ENCODE measurements around the gene MLST8.
"Not testable (repeated sequence)": the region's sequence is repeated elsewhere in the genome, so short reads cannot be mapped to it uniquely, and the experiment has no call there.

GRCh38 chr16:2240331-2240730, 35.1 kb downstream of the MLST8 start:
- not testable (repeated sequence) for TF ChIP-seq REST (IDR thresholded peaks at IDR 0.05); TAF1 (conservative IDR thresholded peaks at IDR 0.05); FOXA1 (IDR thresholded peaks at IDR 0.05); CTCF (IDR thresholded peaks at IDR 0.05; ENCODE audit: low read depth, low read length, missing input control); YY1 (IDR thresholded peaks at IDR 0.05)

All from liver (tissue), 3 donors.